HepG2 (cell line): ENCODE results near the gene ACSL6. TPM values are rescaled to one million over a fixed set of nuclear protein-coding genes. Genes with fewer than 3 reads are reported as not detected.

ENCODE experiments used
- ATAC-seq: fragments of 200-7000 bp; cut with Tn5 transposase; 3 replicates; pipeline ENCODE4 v1.9.1; 2020; ENCODE audit warnings: mild to moderate bottlenecking, moderate library complexity
- BruUV-seq: library from RNA; stranded (reverse); fragments of 400-500 nt; replicated peaks from 2 replicates; lab custom pipeline; 2021; lab: Mats Ljungman, UMichigan
- CTCF ChIA-PET: fragments of 300-600 bp; formaldehyde crosslinking; extraction: SDS; loops from one replicate; lab custom pipeline; 2021; ENCODE audit warnings: low total read pairs, inconsistent platforms, low intra/inter-chr PET ratio; lab: Yijun Ruan, JAX
- POLR2A ChIA-PET: fragments of 350-600 bp; sonication (Branson Sonifier 250); formaldehyde crosslinking; loops from one replicate; lab custom pipeline; 2020; ENCODE audit warnings: antibody characterized with exemption, inconsistent platforms; lab: Yijun Ruan, JAX
- DNase-seq: peaks from one replicate; pipeline ENCODE4 v3.0.0-alpha.2; 2015; ENCODE audit warnings: low spot score
- FAIRE-seq: peaks from 3 replicates; lab custom pipeline; 2011; peaks lifted over from hg19 to GRCh38; lab: Jason Lieb, UNC
- H2AFZ ChIP-seq: one replicate; pipeline ENCODE4 v1.6.1; 2011; ENCODE audit warnings: low read length, inconsistent platforms
- H3K27ac ChIP-seq: fragments of 300-600 bp; 3 replicates; pipeline ENCODE4 v1.8.0; 2011; ENCODE audit warnings: mixed run types, mild to moderate bottlenecking, mixed read lengths, low read length, inconsistent platforms; ENCODE audit not compliant: insufficient read depth; ENCODE audit errors: extremely low read length
- H3K27me3 ChIP-seq, 2 experiments: fragments of 200-600 bp in 1 of 2; 2 replicates in 1 of 2; 3 replicates in 1 of 2; pipeline versions ENCODE4 v1.6.0 to v1.8.0; 2011; ENCODE audit warnings: low read length in 2 of 2, mild to moderate bottlenecking in 2 of 2, moderate library complexity in 2 of 2, inconsistent platforms in 1 of 2; ENCODE audit not compliant: insufficient read depth in 2 of 2, control insufficient read depth in 1 of 2
- H3K36me3 ChIP-seq, 2 experiments: fragments of 200-600 bp in 1 of 2; replicated peaks in 1 of 2; 2 replicates in 1 of 2; 3 replicates in 1 of 2; pipeline versions ENCODE4 v1.5.1 to v1.8.0; 2011; ENCODE audit warnings: low read length in 2 of 2, inconsistent platforms in 1 of 2; ENCODE audit not compliant: insufficient read depth in 2 of 2, control insufficient read depth in 1 of 2
- H3K4me1 ChIP-seq: 2 replicates; pipeline ENCODE4 v1.5.1; 2012; ENCODE audit warnings: low read length, inconsistent platforms; ENCODE audit not compliant: insufficient read depth
- H3K4me2 ChIP-seq: 2 replicates; pipeline ENCODE4 v1.6.0; 2011; ENCODE audit warnings: low read depth, low read length, inconsistent platforms
- H3K4me3 ChIP-seq, 3 experiments: fragments of 200-600 bp in 1 of 3; sonication (generic), shearing (Covaris generic) in 1 of 3; replicated peaks in 1 of 3; 2 replicates each; pipeline ENCODE4 v1.5.1; 2011 to 2016; ENCODE audit warnings: low read length in 3 of 3, inconsistent platforms in 2 of 3, low read depth in 2 of 3, mild to moderate bottlenecking in 2 of 3, control low read depth in 1 of 3, mixed read lengths in 1 of 3; ENCODE audit not compliant: insufficient read depth in 1 of 3
- H3K79me2 ChIP-seq: one replicate; pipeline ENCODE4 v1.6.1; 2011; ENCODE audit warnings: low read length, inconsistent platforms; ENCODE audit not compliant: insufficient read depth
- H3K9ac ChIP-seq: 2 replicates; pipeline ENCODE4 v1.6.0; 2011; ENCODE audit warnings: mild to moderate bottlenecking, low read depth, low read length, inconsistent platforms; ENCODE audit not compliant: insufficient read depth
- H3K9me3 ChIP-seq: 2 replicates; pipeline ENCODE4 v1.5.1; 2012; ENCODE audit warnings: mild to moderate bottlenecking, low read length
- H4K20me1 ChIP-seq: 2 replicates; pipeline ENCODE4 v1.6.0; 2011; ENCODE audit warnings: inconsistent platforms, mild to moderate bottlenecking, low read length, moderate library complexity; ENCODE audit not compliant: insufficient read depth
- DR1 ChIP-seq: sonication (generic); formaldehyde crosslinking; IDR thresholded peaks from 2 replicates; pipeline ENCODE4 v1.8.0; 2021; ENCODE audit warnings: mild to moderate bottlenecking, missing genetic modification reagents, inconsistent platforms
- FOXC1 ChIP-seq: sonication (generic); formaldehyde crosslinking; IDR thresholded peaks from 2 replicates; pipeline ENCODE4 v1.8.0; 2022; ENCODE audit warnings: mild to moderate bottlenecking, missing genetic modification reagents, borderline replicate concordance
- HNRNPUL1 ChIP-seq: fragments of 200-400 bp; formaldehyde crosslinking; IDR thresholded peaks from 2 replicates; pipeline ENCODE4 v1.6.1; 2017; ENCODE audit warnings: low read depth, mild to moderate bottlenecking, low read length, moderate library complexity
- JUNB ChIP-seq: sonication (generic); formaldehyde crosslinking; IDR thresholded peaks from 2 replicates; pipeline ENCODE4 v1.8.0; 2022; ENCODE audit warnings: missing genetic modification reagents, mild to moderate bottlenecking, borderline replicate concordance
- MAFF ChIP-seq: IDR thresholded peaks from 2 replicates; pipeline ENCODE4 v1.6.1; 2011; ENCODE audit warnings: low read depth, low read length, improper control_type of control experiment
- MAFK ChIP-seq, 2 experiments: IDR thresholded peaks in 1 of 2; conservative IDR thresholded peaks in 1 of 2; 2 replicates each; pipeline ENCODE4 v1.6.1; 2011; ENCODE audit warnings: improper control_type of control experiment in 2 of 2, low read length in 2 of 2
- MIER3 ChIP-seq: IDR thresholded peaks from 2 replicates; pipeline ENCODE4 v1.6.1; 2016; ENCODE audit warnings: missing compliant biosample characterization, borderline replicate concordance
- MYC ChIP-seq: sonication (generic); formaldehyde crosslinking; IDR thresholded peaks from 2 replicates; pipeline ENCODE4 v1.9.0; 2021; ENCODE audit warnings: missing genetic modification reagents, borderline replicate concordance
- TFAP4 ChIP-seq: sonication (generic); IDR thresholded peaks from 2 replicates; pipeline ENCODE4 v1.6.1; 2016; ENCODE audit warnings: low read depth, borderline replicate concordance
- ZBTB37 ChIP-seq: sonication (generic); formaldehyde crosslinking; IDR thresholded peaks from 2 replicates; pipeline ENCODE4 v1.4.0; 2020; ENCODE audit warnings: mild to moderate bottlenecking, missing genetic modification reagents
- ZBTB38 ChIP-seq: sonication (generic); formaldehyde crosslinking; IDR thresholded peaks from 2 replicates; pipeline ENCODE4 v1.5.1; 2020; ENCODE audit warnings: mild to moderate bottlenecking, missing genetic modification reagents
- ZNF431 ChIP-seq: sonication (generic); formaldehyde crosslinking; IDR thresholded peaks from 2 replicates; pipeline ENCODE4 v1.9.0; 2022; ENCODE audit warnings: missing genetic modification reagents, low read depth, mild to moderate bottlenecking, borderline replicate concordance
- ZNF530 ChIP-seq: sonication (generic); formaldehyde crosslinking; IDR thresholded peaks from 2 replicates; pipeline ENCODE4 v1.5.0; 2020; ENCODE audit warnings: low read depth, mild to moderate bottlenecking, missing genetic modification reagents
- ZNF609 ChIP-seq: sonication (generic); formaldehyde crosslinking; IDR thresholded peaks from 2 replicates; pipeline ENCODE4 v1.4.0; 2020; ENCODE audit warnings: mild to moderate bottlenecking, missing genetic modification reagents, borderline replicate concordance
- ZNF781 ChIP-seq: sonication (generic); formaldehyde crosslinking; IDR thresholded peaks from 2 replicates; pipeline ENCODE4 v1.5.1; 2020; ENCODE audit warnings: borderline replicate concordance, mild to moderate bottlenecking, missing genetic modification reagents; ENCODE audit errors: not compliant biosample characterization
- WGBS: methylation state at CpG from one replicate; pipeline ENCODE4 v1.1.6; 2017; ENCODE audit warnings: low lambda C conversion rate; 5-methylcytosine and 5-hydroxymethylcytosine counted together
- in situ Hi-C: cut with HindIII; loops from 2 replicates; pipeline ENCODE4 v1.10.0; 2017; ENCODE audit warnings: low pct_unique_long_range_greater_than_20kb; ENCODE audit not compliant: extremely low pct_ligation_motif_present
- intact Hi-C: fragments of 100-400 bp; cut with micrococcal nuclease; formaldehyde crosslinking; loops from one replicate; pipeline ENCODE4 v1.10.0; 2022; ENCODE audit not compliant: unreplicated experiment
- polyA plus RNA-seq, 8 experiments: library from polyadenylated mRNA; depleted of rRNA in 3 of 8; stranded (reverse) in 7 of 8; unstranded in 1 of 8; fragments of >200 nt; fragmentation: Illumina TruSeq in 4 of 8; extraction: Trizol in 4 of 8; gene quantifications; 2 replicates each; pipeline versions ENCODE4 v1.2.1 to v1.2.3, GENCODE V29; 2011 to 2016; ENCODE audit warnings: low read depth in 4 of 8, missing spikeins in 1 of 8, mixed read lengths in 1 of 8; ENCODE audit not compliant: insufficient read depth in 1 of 8
- total RNA-seq, 5 experiments: library from RNA; depleted of rRNA; stranded (reverse); fragments of >200 nt; fragmentation: Illumina TruSeq; extraction: Trizol; gene quantifications; 2 replicates each; pipeline ENCODE4 v1.2.3, GENCODE V29; 2016; ENCODE audit warnings: low read depth in 1 of 5

Gene ACSL6
- total and polyA plus RNA-seq, 2 of the 13 experiments (the other 11 are each of a cell fraction or from before 2014, with no cell fraction given): 3.7 to 3.8 TPM

DNA sequence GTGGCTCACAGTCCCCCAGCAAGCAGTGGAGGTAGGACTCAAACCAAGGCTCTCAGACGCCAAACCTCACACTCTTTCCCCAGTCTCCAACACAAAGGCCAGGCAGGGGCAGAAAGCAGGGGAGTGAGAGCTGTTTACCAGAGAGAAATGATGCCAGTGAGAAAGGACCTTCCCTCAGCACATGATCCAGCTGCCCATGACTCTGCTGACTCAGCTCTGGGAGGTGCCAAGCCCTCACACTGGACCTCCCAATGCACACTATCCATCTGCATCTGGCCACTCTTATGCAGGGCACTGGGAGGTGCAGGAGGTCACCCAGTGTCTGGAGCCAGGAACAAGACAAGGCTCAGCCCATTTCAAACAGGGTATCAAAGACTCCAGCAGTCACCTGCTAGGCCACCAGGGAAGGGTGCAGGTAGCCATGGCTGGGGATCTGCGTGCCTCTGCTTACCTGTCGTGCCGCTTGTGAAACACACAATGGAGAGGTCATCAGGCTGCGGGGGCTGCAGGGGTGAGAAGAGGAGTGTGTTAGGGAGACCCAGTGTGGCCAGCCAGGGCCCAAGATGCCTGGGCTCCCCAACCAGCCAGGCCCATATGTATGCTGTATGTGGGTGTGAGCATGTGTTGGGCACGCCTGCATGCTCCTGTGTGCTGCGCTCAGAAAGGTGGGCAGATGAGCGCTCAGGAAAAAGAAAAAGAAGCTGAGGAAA lies 26.3 kb downstream of the ACSL6 start:
- no peaks in the 10 kb centered on the region for H3K36me3 ChIP-seq
- H3K27ac ChIP-seq: no peak overlapping the region
- FAIRE-seq (no peak), ATAC-seq (no peak), DNase-seq (no peak)
- BruUV-seq: no TSS peak
- no peaks in the 10 kb centered on the region for H4K20me1 ChIP-seq
- ChIA-PET CTCF (no interaction called here), POLR2A (no interaction called here)
- H3K79me2 ChIP-seq: no peaks in the 10 kb centered on the region
- intact Hi-C loops: no loop called here
- in situ Hi-C loops: no loop called here
- no peaks in the 10 kb centered on the region for H3K27me3 ChIP-seq
- TF ChIP-seq MAFF (peak; percentile 31; the same call in 1 of the 2 replicates), DR1 (no peak), MAFK (conservative IDR thresholded peaks at IDR 0.05 in 1 of 2, IDR thresholded peaks at IDR 0.05 in 1 of 2; ENCODE audit: low read length in 2 of 2) (peak; percentile 25 to 63; a peak in 2 of 4 replicates), MYC (no peak), ZNF431 (no peak), FOXC1 (CRISPR knock-in tag) (no peak), MIER3 (CRISPR knock-in tag) (no peak), ZBTB38 (CRISPR knock-in tag) (no peak), JUNB (CRISPR knock-in tag) (no peak), ZNF781 (CRISPR knock-in tag) (no peak), TFAP4 (no peak), ZBTB37 (CRISPR knock-in tag) (no peak), ZNF609 (CRISPR knock-in tag) (no peak), ZNF530 (CRISPR knock-in tag) (no peak), HNRNPUL1 (no peak)
- no peak overlapping the region for H3K4me2 ChIP-seq
- H3K4me1 ChIP-seq: peaks cover 6% of the 10 kb centered on the region; the same call in 1 of the 2 replicates
- 95% methylated on average over 8 of the region's 8 CpGs for WGBS
- H2AFZ ChIP-seq: no peak overlapping the region
- H3K4me3 ChIP-seq: no peak overlapping the region
- no peaks in the 10 kb centered on the region for H3K9me3 ChIP-seq
- H3K9ac ChIP-seq: no peak overlapping the region
